HAP-1 (cell line): Measurements from ENCODE around the gene USB1.
A peak's percentile ranks its signal among the peaks of the same experiment; 100 is the strongest.
"Not testable (repeated sequence)": the region's sequence is repeated elsewhere in the genome, so short reads cannot be mapped to it uniquely, and the experiment has no call there.

Experiments
- DNase-seq, 2 experiments: peaks; one replicate each; pipeline ENCODE4 v3.0.0-alpha.2; 2016 to 2020; ENCODE audit warnings: low spot score in 2 of 2
- H3K27me3 ChIP-seq: fragments of 250-450 bp; sonication (Bioruptor Pico); 2 replicates; pipeline ENCODE4 v1.5.1; 2020; ENCODE audit warnings: low read depth, mild to moderate bottlenecking, moderate library complexity
- H3K36me3 ChIP-seq: fragments of 250-450 bp; sonication (Bioruptor Pico); replicated peaks from 2 replicates; pipeline ENCODE4 v1.5.1; 2020; ENCODE audit warnings: mild to moderate bottlenecking
- H3K4me1 ChIP-seq: fragments of 250-450 bp; sonication (Bioruptor Pico); 2 replicates; pipeline ENCODE4 v1.5.1; 2020; ENCODE audit warnings: mild to moderate bottlenecking
- H3K4me3 ChIP-seq: fragments of 250-450 bp; sonication (Bioruptor Pico); 2 replicates; pipeline ENCODE4 v1.5.1; 2020; ENCODE audit warnings: mild to moderate bottlenecking, moderate library complexity
- H3K9me3 ChIP-seq: fragments of 250-450 bp; sonication (Bioruptor Pico); 2 replicates; pipeline ENCODE4 v1.5.1; 2020; ENCODE audit warnings: mild to moderate bottlenecking, moderate library complexity
- in situ Hi-C: fragments of 300-500 bp; cut with MboI; formaldehyde crosslinking; loops from 3 replicates; pipeline ENCODE4 v1.14.3; 2020; ENCODE audit warnings: low sequenced_read_pairs, inconsistent platforms, mixed read lengths

USB1 gene

GRCh38 chr16:58002936-58003335 is 1.7 kb downstream of the USB1 start:
- DNase-seq, result no peak
- in situ Hi-C loops, result no loop called here
- H3K4me3 ChIP-seq, result no peak overlapping the region

DNA sequence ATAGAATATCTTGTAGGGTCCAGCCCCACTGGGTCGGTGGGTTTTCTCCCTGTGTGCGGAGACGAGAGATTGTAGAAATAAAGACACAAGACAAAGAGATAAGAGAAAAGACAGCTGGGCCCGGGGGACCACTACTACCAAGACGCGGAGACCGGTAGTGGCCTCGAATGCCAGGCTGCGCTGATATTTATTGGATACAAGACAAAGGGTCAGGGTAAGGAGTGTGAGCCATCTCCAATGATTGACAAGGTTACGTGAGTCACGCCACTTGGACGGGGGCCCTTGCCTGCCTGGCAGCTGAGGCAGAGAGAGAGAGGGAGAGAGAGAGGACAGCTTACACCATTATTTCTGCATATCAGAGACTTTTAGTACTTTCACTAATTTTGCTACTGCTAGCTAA is 3.5 kb downstream of the USB1 start:
- H3K4me1 ChIP-seq, H3K9me3 ChIP-seq, H3K27me3 ChIP-seq, in situ Hi-C loops, H3K4me3 ChIP-seq, DNase-seq: not testable (repeated sequence)
- peaks cover 37% of the 10 kb centered on the region for H3K36me3 ChIP-seq

More at GRCh38 chr16:58002936-58003335, 1.7 kb downstream of the USB1 start:
- no peaks in the 10 kb centered on the region for H3K9me3 ChIP-seq
- peaks cover 5% of the 10 kb centered on the region; the same call in 1 of the 2 replicates for H3K4me1 ChIP-seq
- peaks cover 31% of the 10 kb centered on the region for H3K36me3 ChIP-seq
- no peaks in the 10 kb centered on the region; the same call in 1 of the 2 replicates for H3K27me3 ChIP-seq

GRCh38 chr16:58009856-58010416 is 8.7 kb downstream of the USB1 start:
- in situ Hi-C loops, result no loop called here
- no peaks in the 10 kb centered on the region for H3K4me1 ChIP-seq
- H3K4me3 ChIP-seq, result no peak overlapping the region
- no peaks in the 10 kb centered on the region for H3K27me3 ChIP-seq
- no peak for DNase-seq
- H3K36me3 ChIP-seq, result peaks cover 56% of the 10 kb centered on the region
- no peaks in the 10 kb centered on the region for H3K9me3 ChIP-seq

DNA sequence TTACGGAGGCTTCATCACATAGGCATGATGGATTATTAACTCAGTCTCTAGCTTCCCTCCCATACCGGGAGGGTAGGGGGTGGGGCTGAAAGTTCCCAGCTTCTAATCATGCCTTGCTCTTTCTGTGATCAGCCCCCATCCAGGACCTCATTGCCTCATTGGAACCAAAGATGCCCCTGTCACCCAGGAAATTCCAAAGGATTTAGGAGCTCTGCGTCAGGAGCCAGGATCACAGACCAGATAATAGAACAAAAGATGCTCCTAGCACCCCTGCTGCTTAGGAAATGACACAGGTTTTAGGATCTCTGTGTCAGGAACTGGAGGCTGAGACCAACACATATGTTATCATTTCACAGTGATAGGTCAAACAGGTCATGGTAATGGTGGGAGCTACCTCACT is 9.7 kb downstream of the USB1 start:
- peaks cover 47% of the 10 kb centered on the region for H3K36me3 ChIP-seq
- in situ Hi-C loops, result no loop called here

DNA sequence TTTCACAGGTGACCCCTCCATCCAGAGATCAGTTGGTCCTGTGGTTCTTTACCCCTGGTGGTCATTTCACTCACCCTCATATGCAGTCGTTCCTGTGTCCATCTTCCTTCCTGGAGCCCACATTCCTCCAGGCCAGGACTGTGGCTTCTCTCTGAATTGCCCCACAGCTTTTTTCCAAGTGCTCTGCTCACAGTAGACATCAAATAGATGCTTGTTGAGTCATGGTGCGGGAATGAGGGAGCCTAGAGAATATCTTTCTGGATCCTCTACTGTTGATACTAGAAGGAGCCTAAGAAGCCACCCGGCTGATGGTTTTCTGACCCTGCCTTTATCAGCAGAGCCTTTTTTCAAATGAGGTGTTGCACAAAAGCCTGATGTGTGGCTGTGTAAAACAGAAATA is 10.4 kb downstream of the USB1 start:
- in situ Hi-C loops, result no loop called here
- no peak overlapping the region for H3K4me3 ChIP-seq
- H3K9me3 ChIP-seq, result no peaks in the 10 kb centered on the region
- DNase-seq, result no peak
- peaks cover 42% of the 10 kb centered on the region for H3K36me3 ChIP-seq
- H3K4me1 ChIP-seq, result no peaks in the 10 kb centered on the region
- H3K27me3 ChIP-seq, result no peaks in the 10 kb centered on the region

More for the DNA sequence above, 9.7 kb downstream of the USB1 start:
- Histone ChIP-seq H3K27me3 (no peaks in the 10 kb centered on the region), H3K4me1 (no peaks in the 10 kb centered on the region), H3K4me3 (no peak overlapping the region), H3K9me3 (no peaks in the 10 kb centered on the region)
- no peak for DNase-seq

GRCh38 chr16:58012481-58012880 is 11.3 kb downstream of the USB1 start:
- no peaks in the 10 kb centered on the region for H3K4me1 ChIP-seq
- H3K27me3 ChIP-seq, result no peaks in the 10 kb centered on the region
- DNase-seq, result no peak
- peaks cover 36% of the 10 kb centered on the region for H3K36me3 ChIP-seq
- H3K4me3 ChIP-seq, result no peak overlapping the region
- in situ Hi-C loops, result no loop called here
- H3K9me3 ChIP-seq, result no peaks in the 10 kb centered on the region

- peaks cover 36% of the 10 kb centered on the region for H3K36me3 ChIP-seq
- H3K9me3 ChIP-seq, result no peaks in the 10 kb centered on the region
- H3K27me3 ChIP-seq, result no peaks in the 10 kb centered on the region
- H3K4me1 ChIP-seq, result no peaks in the 10 kb centered on the region
- no peak overlapping the region for H3K4me3 ChIP-seq
- no peak for DNase-seq
- in situ Hi-C loops, result no loop called here
Measured at GRCh38 chr16:58013201-58013956, 12.2 kb downstream of the USB1 start.

DNA sequence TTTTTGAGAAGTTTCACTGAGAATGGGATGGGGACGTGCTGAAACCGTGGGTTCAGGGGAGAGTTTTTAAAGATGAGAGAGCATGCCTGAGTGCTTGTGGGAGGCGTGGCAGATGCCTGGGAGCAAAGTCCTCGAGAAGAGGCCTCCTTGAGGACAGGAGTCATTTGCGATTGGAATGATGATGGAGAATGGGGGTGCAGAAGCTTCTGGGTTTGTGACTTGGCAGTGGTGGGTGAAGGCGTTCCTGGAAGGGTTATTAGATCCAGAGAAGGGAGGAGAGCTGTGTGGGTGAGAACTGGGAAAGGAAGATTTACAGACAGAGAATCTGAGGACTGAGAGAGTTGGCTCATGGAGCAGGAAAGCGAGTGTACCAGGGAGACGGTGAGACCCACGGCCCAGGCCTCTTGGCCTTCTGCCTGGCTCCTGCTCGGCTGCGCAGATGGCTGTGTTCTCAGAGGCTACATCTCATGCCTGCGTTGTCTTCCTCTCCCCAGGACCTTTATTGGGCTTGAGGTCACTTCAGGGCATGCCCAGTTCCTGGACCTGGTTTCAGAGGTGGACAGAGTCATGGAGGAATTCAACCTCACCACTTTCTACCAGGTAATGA is 15.7 kb downstream of the USB1 start:
- no peak overlapping the region for H3K4me3 ChIP-seq
- in situ Hi-C loops, result no loop called here
- H3K9me3 ChIP-seq, result no peaks in the 10 kb centered on the region
- peaks cover 13% of the 10 kb centered on the region for H3K36me3 ChIP-seq
- no peaks in the 10 kb centered on the region for H3K27me3 ChIP-seq
- DNase-seq, result no peak
- no peaks in the 10 kb centered on the region for H3K4me1 ChIP-seq

- in situ Hi-C loops, result no loop called here
- H3K36me3 ChIP-seq, result no peaks in the 10 kb centered on the region; the same call in 1 of the 2 replicates
- no peaks in the 10 kb centered on the region for H3K9me3 ChIP-seq
- H3K27me3 ChIP-seq, result no peaks in the 10 kb centered on the region
- no peak for DNase-seq
- H3K4me3 ChIP-seq, result no peak overlapping the region
- no peaks in the 10 kb centered on the region for H3K4me1 ChIP-seq
Measured at GRCh38 chr16:58018803-58019202, 17.6 kb downstream of the USB1 start.

DNA sequence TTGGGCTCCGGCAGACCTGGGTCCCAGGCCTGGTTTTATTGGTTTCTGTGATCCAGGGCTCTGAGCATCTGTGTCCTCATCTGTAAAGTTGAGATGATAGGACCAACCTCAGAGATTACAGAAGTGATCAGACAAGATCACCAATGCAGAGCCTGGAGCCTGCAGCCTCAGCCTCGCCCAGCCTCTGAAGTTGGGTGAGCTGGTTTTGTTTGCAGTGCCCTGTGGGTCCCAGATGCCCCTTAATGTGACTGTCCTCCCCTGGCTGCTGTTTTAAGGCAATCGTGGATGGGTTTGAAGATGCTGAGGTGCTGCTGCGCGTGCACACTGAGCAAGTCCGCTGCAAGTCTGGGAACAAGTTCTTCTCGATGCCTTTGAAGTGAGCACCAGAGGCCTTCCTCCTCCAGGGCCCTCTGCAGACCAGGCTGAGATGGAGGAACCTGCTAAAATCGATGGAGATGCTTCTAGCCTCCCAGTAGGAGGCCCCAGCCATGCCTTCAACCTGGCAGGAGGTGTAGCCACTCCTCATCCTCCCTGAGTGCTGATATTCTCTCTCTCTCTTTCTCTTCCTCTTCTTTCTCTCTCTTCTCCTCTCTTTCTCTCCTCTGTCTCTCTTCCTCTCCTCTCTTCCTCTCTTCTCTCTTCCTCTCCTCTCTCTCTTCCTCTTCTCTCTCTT is 18.8 kb downstream of the USB1 start:
- Histone ChIP-seq H3K4me1 (no peaks in the 10 kb centered on the region), H3K36me3 (no peaks in the 10 kb centered on the region; the same call in 1 of the 2 replicates), H3K9me3 (no peaks in the 10 kb centered on the region), H3K27me3 (no peaks in the 10 kb centered on the region), H3K4me3 (no peak overlapping the region)
- no peak for DNase-seq
- in situ Hi-C loops, result loop anchor here (10.0 kb wide), 1 partner anchor 105 kb away; the partner anchor contains the start of gene CFAP20

DNA sequence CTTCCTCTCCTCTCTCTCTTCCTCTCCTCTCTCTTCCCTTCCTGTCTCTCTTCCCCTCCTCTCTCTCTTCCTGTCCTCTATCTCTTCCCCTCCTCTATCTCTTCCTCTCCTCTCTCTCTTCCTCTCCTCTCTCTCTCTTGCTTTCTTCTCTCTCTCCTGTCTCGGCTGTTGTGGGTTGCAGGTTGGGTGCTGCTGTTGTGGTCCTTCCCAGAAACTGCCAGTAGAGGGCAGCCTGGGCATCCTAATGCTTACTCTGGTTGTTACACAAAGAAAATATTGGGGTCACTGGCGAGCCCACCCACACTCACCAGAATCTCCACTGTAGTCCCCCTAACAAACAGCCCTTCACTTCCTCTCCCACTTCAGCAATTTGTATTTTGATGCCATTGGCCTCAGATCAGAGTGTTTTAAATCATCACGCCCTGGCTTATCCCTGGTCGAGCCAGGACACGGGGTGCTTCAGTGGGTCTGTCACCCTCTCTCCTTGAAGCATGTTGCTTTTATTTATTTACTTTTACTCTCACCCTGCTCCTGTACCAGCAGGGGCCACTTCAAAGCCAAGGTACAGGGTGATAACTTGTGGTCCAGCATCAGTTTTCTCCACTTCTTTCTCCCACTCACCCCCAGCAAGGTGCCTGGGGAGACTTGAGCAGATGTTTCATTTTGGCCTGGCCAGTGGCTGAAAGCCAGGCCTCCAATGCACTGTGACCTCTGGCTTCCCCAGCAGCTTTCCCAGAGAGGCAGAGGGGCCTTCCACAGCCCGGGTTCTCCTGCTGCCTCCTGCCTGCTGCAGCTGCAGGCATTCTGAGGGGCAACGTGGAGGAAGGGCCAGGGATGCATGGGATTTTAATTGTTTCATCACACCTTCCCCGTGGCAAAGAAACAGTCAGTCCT is 19.7 kb downstream of the USB1 start:
- H3K9me3 ChIP-seq, result no peaks in the 10 kb centered on the region
- DNase-seq, result peak in 1 of 2 experiments; percentile 71
- in situ Hi-C loops, result loop anchor here (10.0 kb wide), 1 partner anchor 104 kb away; the partner anchor contains the start of gene CFAP20
- H3K4me1 ChIP-seq, result peaks cover 3% of the 10 kb centered on the region; the same call in 1 of the 2 replicates
- H3K36me3 ChIP-seq, result no peaks in the 10 kb centered on the region
- H3K4me3 ChIP-seq, result no peak overlapping the region
- no peaks in the 10 kb centered on the region for H3K27me3 ChIP-seq

DNA sequence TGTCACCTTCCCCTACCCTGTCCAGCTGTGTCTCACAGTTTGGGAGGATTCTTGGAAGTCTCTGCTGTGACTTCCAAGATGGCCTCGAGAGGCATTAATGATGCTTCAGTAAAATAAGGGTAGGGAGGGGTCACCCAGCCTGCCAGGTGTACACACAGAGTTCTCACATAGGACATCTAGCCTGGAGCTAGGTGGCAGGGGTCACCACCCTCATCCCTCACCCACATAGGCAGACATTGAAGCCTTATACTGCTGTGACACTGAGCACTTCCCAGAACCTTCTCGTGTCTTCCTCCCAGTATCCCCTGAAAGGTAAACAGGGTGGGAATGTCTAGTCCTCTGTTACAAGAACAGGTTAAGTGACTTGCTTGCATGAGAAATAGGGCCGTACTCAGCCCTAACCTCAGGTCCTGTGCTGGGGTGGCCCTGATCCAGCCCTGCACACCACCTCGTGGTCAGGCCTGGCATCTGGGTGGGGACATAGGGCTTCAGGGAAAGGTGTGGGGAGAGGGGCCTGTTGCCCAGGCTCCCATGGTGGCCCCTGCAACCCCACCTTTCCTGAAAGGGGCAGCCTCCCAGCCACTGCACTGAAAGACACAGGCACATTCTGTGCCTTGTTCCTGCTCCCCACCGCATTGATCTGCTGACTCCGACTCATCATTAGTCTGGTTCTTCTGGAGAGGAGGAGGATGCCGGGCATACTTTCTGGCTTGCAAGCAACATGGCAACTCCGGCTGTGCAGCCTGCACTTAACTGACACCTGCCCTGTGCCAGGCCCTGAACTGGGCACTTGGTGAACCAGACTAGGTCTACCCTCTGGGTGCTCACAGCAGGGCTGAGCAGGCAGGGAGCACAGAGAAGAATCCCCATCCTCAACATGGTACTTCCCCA is 20.7 kb downstream of the USB1 start:
- no peak overlapping the region for H3K4me3 ChIP-seq
- H3K4me1 ChIP-seq, result peaks cover 3% of the 10 kb centered on the region; the same call in 1 of the 2 replicates
- in situ Hi-C loops, result loop anchor here (10.0 kb wide), 1 partner anchor 103 kb away; the partner anchor contains the start of gene CFAP20
- no peaks in the 10 kb centered on the region for H3K9me3 ChIP-seq
- DNase-seq, result no peak
- H3K27me3 ChIP-seq, result no peaks in the 10 kb centered on the region
- no peaks in the 10 kb centered on the region for H3K36me3 ChIP-seq
